Measurements from ENCODE around the gene AGBL3. TPM values are rescaled to one million over a fixed set of nuclear protein-coding genes. Genes with fewer than 3 reads are reported as not detected.

The AGBL3 gene
- total and polyA plus RNA-seq, 2 of the 8 experiments (the other 6 are each of a cell fraction or from before 2014, with no cell fraction given) = 1.1 to 1.9 TPM

DNA sequence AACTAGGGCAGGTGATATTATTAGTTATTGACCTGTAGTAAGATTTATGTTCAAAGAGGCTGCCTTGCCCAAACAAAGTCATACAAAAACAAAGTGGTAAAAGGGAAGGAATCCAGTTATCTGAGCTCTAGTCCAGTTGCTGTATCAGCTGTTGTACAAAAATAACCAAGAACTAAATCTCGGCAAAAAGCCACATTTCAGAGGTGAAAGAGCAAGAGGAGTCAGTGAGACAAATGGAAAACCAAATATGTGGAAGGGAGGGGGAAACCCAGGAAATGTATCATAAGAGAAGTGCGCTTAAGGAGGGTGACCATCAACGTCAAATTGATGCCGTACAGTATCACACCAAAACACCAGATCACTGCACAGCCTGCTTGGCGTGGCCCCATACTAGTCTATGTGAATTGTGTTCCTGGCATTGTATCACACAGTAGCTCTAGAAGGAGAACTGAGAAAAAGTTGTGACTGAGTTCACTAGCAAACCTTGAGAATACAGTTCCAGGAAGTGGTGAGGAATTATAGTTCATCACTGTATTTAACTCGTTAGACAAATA is 6.4 kb downstream of the AGBL3 start:
- H3K56ac ChIP-seq (replicated peaks; ENCODE audit: insufficient read length, low read depth, low read length) = no peak overlapping the region
- no peak overlapping the region for H2AFZ ChIP-seq (ENCODE audit: low read length)
- H3K79me2 ChIP-seq (ENCODE audit: control insufficient read depth in 1 of 2, insufficient read depth in 2 of 2, low read length in 2 of 2) = peaks cover 0 to 7% of the 10 kb centered on the region in 2 experiments; a peak in 1 of 4 replicates
- no peak overlapping the region for H3K27ac ChIP-seq (ENCODE audit: low read depth, low read length)
- FAIRE-seq (no peak), DNase-seq (ENCODE audit: low read depth in 1 of 2, low spot score in 2 of 2) (no peak)
- H3K23me2 ChIP-seq (ENCODE audit: low read depth, low read length) = no peaks in the 10 kb centered on the region
- peaks cover 0 to 20% (median 8%) of the 10 kb centered on the region in 4 experiments; a peak in 5 of 8 replicates for H3K36me3 ChIP-seq (ENCODE audit: control insufficient read depth in 2 of 4, insufficient read depth in 4 of 4, low read length in 3 of 4)
- H3K9ac ChIP-seq (replicated peaks in 1 of 4; ENCODE audit: extremely low read depth in 1 of 4, low read depth in 3 of 4, low read length in 3 of 4) = no peak overlapping the region
- no peak overlapping the region for H2BK120ac ChIP-seq (replicated peaks; ENCODE audit: low read depth, low read length)
- no peak overlapping the region for H3K4ac ChIP-seq (replicated peaks; ENCODE audit: insufficient read length, low read depth, low read length)
- no peak overlapping the region for H3K23ac ChIP-seq (ENCODE audit: insufficient read length)
- no peak overlapping the region for H3K4me2 ChIP-seq (ENCODE audit: insufficient read depth in 1 of 2, low read depth in 2 of 2, low read length in 2 of 2)
- CTCF ChIA-PET (ENCODE audit: partially characterized antibody) = interaction anchor here (0.7 to 0.9 kb wide), 4 partner anchors 9 to 286 kb away, joined by 3 to 4 read pairs (median 3); no protein-coding TSS in a partner anchor
- no peak overlapping the region for H3K18ac ChIP-seq (ENCODE audit: extremely low read depth, low read length)
- no peaks in the 10 kb centered on the region for H3K27me3 ChIP-seq (replicated peaks in 1 of 4; ENCODE audit: control insufficient read depth in 3 of 4, extremely low read depth in 1 of 4, insufficient read depth in 3 of 4, low read length in 3 of 4)
- no peaks in the 10 kb centered on the region; a peak in 1 of 4 replicates for H3K9me3 ChIP-seq (ENCODE audit: insufficient read depth in 2 of 2, low read depth in 1 of 2, low read length in 1 of 2)
- no peak overlapping the region for H3K4me3 ChIP-seq (ENCODE audit: extremely low read depth in 1 of 4, insufficient read depth in 2 of 4, low read depth in 3 of 4, low read length in 4 of 4)
- no peak overlapping the region for H2BK12ac ChIP-seq (ENCODE audit: low read depth, low read length)
- no peak overlapping the region for H4K5ac ChIP-seq (ENCODE audit: insufficient read length, low read depth, low read length)
- H3K79me1 ChIP-seq (ENCODE audit: low read depth, low read length) = no peaks in the 10 kb centered on the region; the same call in 1 of the 2 replicates
- no peak overlapping the region for H2AK5ac ChIP-seq (ENCODE audit: low read depth, low read length)
- TF ChIP-seq CEBPB (IDR thresholded peaks at IDR 0.05; ENCODE audit: low read depth, low read length) (no peak), NRF1 (IDR thresholded peaks at IDR 0.05; ENCODE audit: low read depth, low read length) (no peak), KDM4A (IDR thresholded peaks at IDR 0.05; ENCODE audit: low read depth, low read length, severe bottlenecking) (no peak), TAF7 (optimal IDR thresholded peaks at IDR 0.05; ENCODE audit: borderline replicate concordance, low read depth, low read length) (no peak), HDAC2 (IDR thresholded peaks at IDR 0.05; ENCODE audit: borderline replicate concordance in 1 of 2, low read depth in 2 of 2, low read length in 2 of 2) (no peak), SP4 (IDR thresholded peaks at IDR 0.05; ENCODE audit: low read length) (no peak), EGR1 (IDR thresholded peaks at IDR 0.05; ENCODE audit: borderline replicate concordance, low read depth, low read length) (no peak), USF2 (IDR thresholded peaks at IDR 0.05; ENCODE audit: low read length) (no peak)
- H3K14ac ChIP-seq (ENCODE audit: insufficient read length) = no peak overlapping the region
- no peak overlapping the region for H2BK5ac ChIP-seq (ENCODE audit: low read depth, low read length)
- H4K20me1 ChIP-seq (replicated peaks in 1 of 2; ENCODE audit: control insufficient read depth in 1 of 2, insufficient read depth in 2 of 2, low read length in 2 of 2) = no peaks in the 10 kb centered on the region
- H2BK20ac ChIP-seq (ENCODE audit: low read length) = no peak overlapping the region
- H3K4me1 ChIP-seq (replicated peaks in 1 of 4; ENCODE audit: control insufficient read depth in 3 of 4, insufficient read depth in 4 of 4, low read length in 3 of 4) = no peaks in the 10 kb centered on the region
- no peak overlapping the region for H4K8ac ChIP-seq (ENCODE audit: extremely low read depth, insufficient read depth, low read length)
- POLR2A ChIA-PET (ENCODE audit: partially characterized antibody) = no interaction called here
- H2BK15ac ChIP-seq (ENCODE audit: low read length) = no peak overlapping the region
- no peak overlapping the region for H4K91ac ChIP-seq (replicated peaks; ENCODE audit: insufficient read length, low read length)
- WGBS, 2 experiments (ENCODE audit: extremely low coverage in 1 of 2, insufficient coverage in 1 of 2, insufficient read length in 1 of 2, insufficient replicate concordance in 2 of 2, low coverage in 1 of 2, low lambda C conversion rate in 2 of 2, missing lambda C conversion rate in 1 of 2) = 87% methylated on average over 6 of the region's 6 CpGs; no CpG with 5 or more reads in 1 of the 2 experiments

All from H1 (cell line).